Measurements from ENCODE around the gene DOCK11. TPM values are rescaled to one million over a fixed set of nuclear protein-coding genes. Genes with fewer than 3 reads are reported as not detected.

The DOCK11 gene
- total and polyA plus RNA-seq, 2 donors (not counting 3 experiments of a cell fraction or from before 2014, with no cell fraction given), result 0.37 to 0.86 TPM

GRCh38 chrX:118570209-118570608 lies 74.6 kb downstream of the DOCK11 start:
- intact Hi-C loops (cut with micrococcal nuclease), result no loop called here
- TF ChIP-seq CTCF (IDR thresholded peaks at IDR 0.05; ENCODE audit: extremely low read depth in 1 of 2, insufficient read depth in 1 of 2, low read depth in 1 of 2, low read length in 2 of 2) (no peak), POLR2A (IDR thresholded peaks at IDR 0.05; ENCODE audit: low read depth, low read length) (no peak), FOS (IDR thresholded peaks at IDR 0.05; ENCODE audit: borderline replicate concordance, insufficient read depth, low read length) (no peak), MAX (IDR thresholded peaks at IDR 0.05; ENCODE audit: insufficient read depth, insufficient read length) (no peak), EZH2 (IDR thresholded peaks at IDR 0.05; ENCODE audit: borderline replicate concordance, low read depth, low read length, severe bottlenecking) (no peak), MYC (IDR thresholded peaks at IDR 0.05; ENCODE audit: low read depth, low read length) (no peak)
- Histone ChIP-seq H3K4me1 (ENCODE audit: control insufficient read depth, extremely low read depth, insufficient read depth, low read length) (no peaks in the 10 kb centered on the region), H3K4me3 (replicated peaks in 1 of 3; ENCODE audit: insufficient read depth in 1 of 3, low read depth in 1 of 3, low read length in 3 of 3) (no peak overlapping the region), H3K9ac (replicated peaks; ENCODE audit: extremely low read depth, insufficient read depth, low read length) (no peak overlapping the region), H3K9me1 (replicated peaks; ENCODE audit: control insufficient read depth, extremely low read depth, insufficient read depth, low read length) (no peaks in the 10 kb centered on the region), H3K4me2 (ENCODE audit: insufficient read depth, low read length) (no peak overlapping the region), H2AFZ (ENCODE audit: low read depth, low read length) (no peak overlapping the region), H3K36me3 (ENCODE audit: control insufficient read depth in 2 of 2, extremely low read depth in 1 of 2, insufficient read depth in 2 of 2, low read length in 2 of 2) (no peaks in the 10 kb centered on the region), H3K27ac (ENCODE audit: insufficient read depth, low read depth, low read length) (no peak overlapping the region), H3K9me3 (replicated peaks; ENCODE audit: control insufficient read depth, insufficient read depth, low read length) (no peaks in the 10 kb centered on the region), H4K20me1 (replicated peaks; ENCODE audit: control insufficient read depth, extremely low read depth, insufficient read depth, low read length) (no peaks in the 10 kb centered on the region), H3K79me2 (ENCODE audit: control insufficient read depth, insufficient read depth, low read length) (no peaks in the 10 kb centered on the region), H3K27me3 (ENCODE audit: control insufficient read depth in 2 of 2, insufficient read depth in 2 of 2, low read length in 2 of 2) (peaks cover 0 to 1% of the 10 kb centered on the region in 2 experiments)
- CTCF ChIA-PET, result no interaction called here
- DNase-seq (ENCODE audit: low read depth, low spot score) (no peak), FAIRE-seq (no peak)
- dilution Hi-C loops (cut with MboI; ENCODE audit: extremely low pct_ligation_motif_present, low sequenced_read_pairs), result no loop called here
- no TSS peak for BruUV-seq (replicated peaks)
- POLR2A ChIA-PET, result no interaction called here

- Histone ChIP-seq H3K36me3 (ENCODE audit: control insufficient read depth in 2 of 2, extremely low read depth in 1 of 2, insufficient read depth in 2 of 2, low read length in 2 of 2) (no peaks in the 10 kb centered on the region), H3K79me2 (ENCODE audit: control insufficient read depth, insufficient read depth, low read length) (no peaks in the 10 kb centered on the region), H3K27me3 (ENCODE audit: control insufficient read depth in 2 of 2, insufficient read depth in 2 of 2, low read length in 2 of 2) (no peaks in the 10 kb centered on the region), H4K20me1 (replicated peaks; ENCODE audit: control insufficient read depth, extremely low read depth, insufficient read depth, low read length) (no peaks in the 10 kb centered on the region), H3K9ac (replicated peaks; ENCODE audit: extremely low read depth, insufficient read depth, low read length) (no peak overlapping the region), H3K4me1 (ENCODE audit: control insufficient read depth, extremely low read depth, insufficient read depth, low read length) (no peaks in the 10 kb centered on the region), H3K9me1 (replicated peaks; ENCODE audit: control insufficient read depth, extremely low read depth, insufficient read depth, low read length) (no peaks in the 10 kb centered on the region), H2AFZ (ENCODE audit: low read depth, low read length) (no peak overlapping the region), H3K4me3 (replicated peaks in 1 of 3; ENCODE audit: insufficient read depth in 1 of 3, low read depth in 1 of 3, low read length in 3 of 3) (no peak overlapping the region), H3K4me2 (ENCODE audit: insufficient read depth, low read length) (no peak overlapping the region), H3K9me3 (replicated peaks; ENCODE audit: control insufficient read depth, insufficient read depth, low read length) (no peaks in the 10 kb centered on the region), H3K27ac (ENCODE audit: insufficient read depth, low read depth, low read length) (no peak overlapping the region)
- ChIA-PET POLR2A (no interaction called here), CTCF (no interaction called here)
- FAIRE-seq (no peak), DNase-seq (ENCODE audit: low read depth, low spot score) (no peak)
- BruUV-seq (replicated peaks), result no TSS peak
- TF ChIP-seq GATA2 (IDR thresholded peaks at IDR 0.05; ENCODE audit: insufficient read depth, insufficient read length, low read depth, low read length) (no peak), POLR2A (IDR thresholded peaks at IDR 0.05; ENCODE audit: low read depth, low read length) (no peak), POLR2AphosphoS5 (IDR thresholded peaks at IDR 0.05; ENCODE audit: insufficient read depth, low read depth, low read length) (no peak), MAX (IDR thresholded peaks at IDR 0.05; ENCODE audit: insufficient read depth, insufficient read length) (no peak), CTCF (IDR thresholded peaks at IDR 0.05; ENCODE audit: extremely low read depth in 1 of 2, insufficient read depth in 1 of 2, low read depth in 1 of 2, low read length in 2 of 2) (no peak)
- intact Hi-C loops (cut with micrococcal nuclease), result no loop called here
- dilution Hi-C loops (cut with MboI; ENCODE audit: extremely low pct_ligation_motif_present, low sequenced_read_pairs), result no loop called here
Observed at GRCh38 chrX:118571836-118572235, 76.2 kb downstream of the DOCK11 start.
